GM18508 (cell line): Measurements from ENCODE around the gene RUVBL1.

Source experiments
- ATAC-seq: cut with Tn5 transposase; IDR thresholded peaks from one replicate; pipeline ENCODE4 v1.9.1; 2021; ENCODE audit warnings: moderate number of reproducible peaks; ENCODE audit not compliant: insufficient read depth, unreplicated experiment

RUVBL1 gene

GRCh38 chr3:128040660-128041059 lies 83.0 kb downstream of the RUVBL1 start:
- ATAC-seq, result no peak

GRCh38 chr3:128040041-128040440 lies 83.6 kb downstream of the RUVBL1 start:
- ATAC-seq, result no peak

GRCh38 chr3:128036119-128036518 lies 87.5 kb downstream of the RUVBL1 start:
- ATAC-seq, result no peak

- ATAC-seq, result no peak
Measured at GRCh38 chr3:128033102-128033501, 90.5 kb downstream of the RUVBL1 start.
